PFSK-1 (cell line): ENCODE data around the gene SLC26A6.

Source experiments
- FOXP2 ChIP-seq: optimal IDR thresholded peaks from 2 replicates; pipeline ENCODE3; 2011; ENCODE audit warnings: borderline replicate concordance, control low read depth, inconsistent platforms; ENCODE audit not compliant: insufficient read depth; ENCODE audit errors: extremely low read length, extremely low read depth
- POLR2AphosphoS5 ChIP-seq: IDR thresholded peaks from 2 replicates; pipeline ENCODE4 v1.6.1; 2012; ENCODE audit warnings: low read depth, mild to moderate bottlenecking, control low read depth, low read length, moderate library complexity
- REST ChIP-seq, 2 experiments: IDR thresholded peaks; 2 replicates each; pipeline versions ENCODE4 v1.6.1 to v1.8.0; 2011 to 2012; ENCODE audit warnings: low read depth in 2 of 2, low read length in 2 of 2, control low read depth in 1 of 2, inconsistent platforms in 1 of 2, mild to moderate bottlenecking in 1 of 2, moderate library complexity in 1 of 2; ENCODE audit not compliant: insufficient read depth in 1 of 2
- SIN3A ChIP-seq: IDR thresholded peaks from 2 replicates; pipeline ENCODE4 v1.6.1; 2012; ENCODE audit warnings: mild to moderate bottlenecking, low read length, moderate library complexity, borderline replicate concordance; ENCODE audit not compliant: insufficient read depth
- TAF1 ChIP-seq: IDR thresholded peaks from 2 replicates; pipeline ENCODE4 v1.6.1; 2012; ENCODE audit warnings: low read length, control low read depth, borderline replicate concordance; ENCODE audit not compliant: insufficient read depth

Gene SLC26A6

DNA sequence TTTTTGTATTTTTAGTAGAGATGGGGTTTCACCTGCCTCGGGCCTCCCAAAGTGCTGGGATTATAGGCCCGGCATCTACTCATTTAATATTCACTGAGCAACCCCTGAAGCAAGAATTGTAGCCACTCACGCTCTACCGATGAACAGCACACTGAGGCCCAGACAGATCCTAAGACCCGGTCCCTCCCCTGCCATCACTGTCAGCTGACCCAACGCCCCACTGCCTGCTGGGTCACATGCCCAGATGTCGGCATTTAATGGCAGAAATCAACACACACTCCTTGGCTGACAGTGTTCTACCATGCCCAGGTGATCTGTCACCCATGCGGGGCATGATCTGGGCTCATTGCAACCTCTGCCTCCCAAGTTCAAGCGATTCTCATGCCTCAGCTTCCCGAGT, 10.5 kb downstream of the SLC26A6 start:
- TF ChIP-seq REST (IDR thresholded peaks at IDR 0.05; ENCODE audit: insufficient read depth in 1 of 2, low read depth in 2 of 2, low read length in 2 of 2) = no peak
- no peak for TF ChIP-seq POLR2AphosphoS5
- TF ChIP-seq TAF1 = no peak
- no peak for TF ChIP-seq SIN3A
- TF ChIP-seq FOXP2 = no peak

- TF ChIP-seq SIN3A = no peak
- TF ChIP-seq POLR2AphosphoS5 = no peak
- TF ChIP-seq FOXP2 = no peak
These were observed 11.3 kb downstream of the SLC26A6 start for GRCh38 chr3:48623851-48624547.

GRCh38 chr3:48621461-48621869, 13.8 kb downstream of the SLC26A6 start, which contains the start of gene TMEM89:
TMEM89 (minus strand) TSS chr3:48621769; CDS start chr3:48621756, 13 bp downstream.
- TF ChIP-seq TAF1 (no peak), FOXP2 (no peak), POLR2AphosphoS5 (no peak), SIN3A (no peak), REST (IDR thresholded peaks at IDR 0.05; ENCODE audit: insufficient read depth in 1 of 2, low read depth in 2 of 2, low read length in 2 of 2) (no peak)

DNA sequence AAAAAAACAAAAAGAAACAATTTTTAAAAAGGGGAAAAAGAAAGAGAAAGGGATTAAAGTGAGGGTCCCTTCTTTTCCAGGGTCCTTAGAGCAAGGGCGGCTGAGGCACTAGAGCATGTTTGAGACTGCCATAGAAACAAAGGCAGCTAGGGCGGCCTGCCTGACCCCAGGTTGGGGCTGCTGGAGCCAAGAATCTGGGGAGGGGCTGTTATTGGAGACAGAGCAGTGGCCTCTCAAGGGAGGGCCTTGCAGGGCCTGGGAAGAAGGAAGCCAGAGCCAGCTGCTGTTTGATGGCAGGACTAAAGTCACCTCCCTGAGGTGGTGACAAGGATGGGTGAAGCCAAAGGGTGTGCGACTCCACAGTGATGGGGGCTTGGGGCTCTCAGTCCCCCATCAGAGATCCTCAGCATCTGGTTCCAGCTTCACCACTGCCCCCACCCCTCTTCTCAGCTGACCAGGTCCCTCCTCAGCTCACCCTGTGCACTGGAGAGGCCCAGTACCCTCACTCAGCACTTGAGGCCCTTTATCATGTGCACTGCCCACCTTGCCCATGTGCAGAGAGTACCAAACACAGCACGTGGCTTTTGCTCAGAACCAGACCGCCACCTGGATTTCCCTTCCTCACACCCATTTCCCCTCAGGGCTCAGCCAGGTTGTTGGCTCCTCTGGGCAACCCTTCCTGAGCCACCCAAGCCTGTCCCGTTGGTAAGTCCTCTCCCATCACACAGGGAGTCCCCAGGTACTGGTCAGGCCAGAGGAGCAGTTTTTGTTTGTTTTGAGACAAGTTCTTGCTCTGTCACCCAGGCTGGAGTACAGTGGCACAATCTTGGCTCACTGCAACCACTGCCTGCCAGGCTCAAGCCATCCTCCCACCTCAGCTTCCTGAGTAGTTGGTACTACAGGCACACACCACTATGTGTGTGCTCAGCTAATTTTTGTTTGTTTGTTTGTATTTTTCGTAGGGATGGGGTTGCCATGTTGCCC, 15.4 kb downstream of the SLC26A6 start:
- TF ChIP-seq FOXP2 = no peak
- TF ChIP-seq SIN3A = no peak
- no peak for TF ChIP-seq REST (IDR thresholded peaks at IDR 0.05; ENCODE audit: insufficient read depth in 1 of 2, low read depth in 2 of 2, low read length in 2 of 2)
- TF ChIP-seq TAF1 = no peak
- no peak for TF ChIP-seq POLR2AphosphoS5

DNA sequence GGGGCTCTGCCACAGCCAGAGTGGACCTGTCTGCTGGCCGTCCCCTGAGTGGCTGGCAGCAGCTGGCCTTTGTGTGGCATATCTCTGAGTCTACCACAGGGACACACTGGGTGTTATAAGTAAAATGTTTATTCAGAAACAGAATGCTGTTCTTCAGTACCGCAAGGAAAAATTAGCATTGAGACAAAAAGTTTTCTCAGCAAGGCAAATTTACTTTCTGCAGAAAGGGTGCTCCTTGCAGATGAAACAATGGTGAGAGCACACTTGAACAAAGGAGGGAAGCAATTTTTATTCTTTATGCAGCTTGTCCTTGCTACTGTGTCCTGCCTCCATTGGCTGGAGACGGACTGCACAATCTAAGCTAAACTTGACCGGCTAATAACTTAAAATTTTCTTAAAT, 17.7 kb downstream of the SLC26A6 start:
- no peak for TF ChIP-seq SIN3A
- no peak for TF ChIP-seq POLR2AphosphoS5
- no peak for TF ChIP-seq REST (IDR thresholded peaks at IDR 0.05; ENCODE audit: insufficient read depth in 1 of 2, low read depth in 2 of 2, low read length in 2 of 2)
- TF ChIP-seq TAF1 = no peak
- no peak for TF ChIP-seq FOXP2
